ENCODE measurements around the gene STRN3. TPM values are rescaled to one million over a fixed set of nuclear protein-coding genes. Genes with fewer than 3 reads are reported as not detected.
A peak's percentile ranks its signal among the peaks of the same experiment; 100 is the strongest.
"Not testable (repeated sequence)": the region's sequence is repeated elsewhere in the genome, so short reads cannot be mapped to it uniquely, and the experiment has no call there.

Gene STRN3
- total RNA-seq, 2 experiments from 2014 or later, result 16.0 to 18.1 TPM

DNA sequence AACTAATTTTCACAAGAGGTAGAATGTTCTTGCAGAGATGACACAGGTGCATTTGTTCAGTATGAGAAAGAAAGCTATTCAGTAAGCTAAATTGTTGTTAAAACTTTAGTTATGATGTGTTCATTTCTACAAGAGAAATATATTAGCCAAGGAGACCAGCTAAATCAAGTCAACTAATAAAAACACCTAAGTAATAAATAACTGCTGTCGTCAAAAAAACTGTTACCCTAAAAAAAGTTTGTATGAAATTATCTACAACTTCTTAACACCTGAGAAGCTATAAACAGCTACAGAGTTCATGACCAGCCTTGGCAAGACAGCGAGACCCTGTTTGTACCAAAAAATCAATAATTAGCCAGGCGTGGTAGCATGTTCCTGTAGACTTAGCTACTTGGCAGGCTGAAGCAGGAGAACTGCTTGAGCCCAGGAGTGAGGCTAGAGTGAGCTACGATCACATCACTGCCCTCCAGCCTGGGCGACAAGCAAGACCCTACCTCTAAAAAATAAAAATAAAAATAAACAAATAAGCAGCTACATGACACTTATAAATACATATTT is 68.3 kb downstream of the STRN3 start:
- peaks cover 11% of the 10 kb centered on the region for H3K36me3 Mint-ChIP-seq
- no peak for DNase-seq
- peaks cover 3% of the 10 kb centered on the region for H3K9me3 Mint-ChIP-seq
- H3K27me3 Mint-ChIP-seq, result no peaks in the 10 kb centered on the region
- H3K4me3 Mint-ChIP-seq, result no peak overlapping the region
- H3K27ac Mint-ChIP-seq, result peak overlapping the region; percentile 7
- peaks cover 29% of the 10 kb centered on the region for H3K4me1 Mint-ChIP-seq

DNA sequence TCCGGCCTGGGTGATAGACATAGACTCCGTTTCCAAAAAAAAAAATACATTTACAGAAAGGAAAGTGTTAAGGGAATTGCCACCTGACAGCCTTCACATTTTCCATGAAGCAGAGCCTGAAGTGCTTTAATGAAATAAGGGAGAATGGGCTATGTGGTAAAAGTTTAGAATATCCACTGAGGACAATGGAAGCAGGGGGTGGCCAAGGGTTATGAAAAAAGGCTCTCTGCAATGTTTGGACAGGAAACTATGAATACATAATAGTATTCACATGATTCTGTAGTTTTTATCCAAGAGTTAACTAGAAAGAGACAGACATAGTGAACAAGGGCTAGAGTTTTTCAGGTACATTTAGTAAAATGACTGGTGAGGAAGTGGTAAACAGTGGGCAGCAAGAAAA is 76.5 kb downstream of the STRN3 start:
- Mint-ChIP-seq H3K36me3 (peaks cover 16% of the 10 kb centered on the region), H3K4me3 (no peak overlapping the region), H3K27me3 (no peaks in the 10 kb centered on the region), H3K4me1 (peaks cover 11% of the 10 kb centered on the region), H3K9me3 (no peaks in the 10 kb centered on the region), H3K27ac (peak overlapping the region; percentile 1)
- no peak for DNase-seq

DNA sequence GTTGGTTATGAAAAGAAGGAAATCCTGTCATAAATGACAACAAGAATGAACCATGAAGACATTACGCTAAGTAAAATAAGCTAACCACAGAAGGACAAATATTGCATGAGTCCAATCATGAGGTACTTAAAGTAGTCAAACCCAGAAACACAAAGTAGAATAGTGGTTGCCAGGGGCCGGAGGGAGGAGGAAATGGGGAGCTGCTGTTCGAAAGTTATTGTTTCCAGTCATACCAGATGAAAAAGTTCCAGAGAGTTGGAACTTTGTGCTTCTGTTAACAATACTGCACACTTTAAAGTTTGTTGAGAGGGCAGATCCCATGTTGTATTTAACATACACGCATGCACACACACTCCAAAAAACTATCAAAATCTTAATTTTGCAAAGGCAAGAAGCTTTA is 82.5 kb downstream of the STRN3 start:
- Mint-ChIP-seq H3K4me3 (no peak overlapping the region), H3K27ac (no peak overlapping the region), H3K36me3 (peaks cover 23% of the 10 kb centered on the region), H3K4me1 (peaks cover under 1% of the 10 kb centered on the region), H3K27me3 (no peaks in the 10 kb centered on the region), H3K9me3 (no peaks in the 10 kb centered on the region)
- DNase-seq, result no peak

DNA sequence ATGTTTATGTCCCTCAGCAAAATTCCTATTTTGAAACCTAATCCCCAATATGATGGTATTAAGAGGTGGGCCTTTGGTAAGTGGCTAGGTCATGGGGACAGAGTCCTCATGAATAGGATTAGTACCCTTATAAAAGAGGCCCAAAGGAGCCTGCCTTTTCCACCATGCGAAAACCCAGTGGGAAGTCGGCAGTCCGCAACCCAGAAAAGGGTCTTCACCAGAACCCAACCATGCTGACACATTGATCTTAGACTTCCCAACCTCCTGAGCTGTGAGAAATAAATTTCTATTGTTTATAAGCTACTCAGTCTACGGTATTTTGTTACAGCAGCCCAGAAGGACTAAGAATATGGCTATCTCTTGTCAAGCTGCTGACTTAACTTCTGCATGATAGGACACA is 85.3 kb downstream of the STRN3 start:
- Mint-ChIP-seq H3K4me1 (no peaks in the 10 kb centered on the region), H3K27ac (no peak overlapping the region), H3K4me3 (no peak overlapping the region), H3K27me3 (no peaks in the 10 kb centered on the region), H3K9me3 (no peaks in the 10 kb centered on the region), H3K36me3 (peaks cover 15% of the 10 kb centered on the region)
- DNase-seq, result no peak

DNA sequence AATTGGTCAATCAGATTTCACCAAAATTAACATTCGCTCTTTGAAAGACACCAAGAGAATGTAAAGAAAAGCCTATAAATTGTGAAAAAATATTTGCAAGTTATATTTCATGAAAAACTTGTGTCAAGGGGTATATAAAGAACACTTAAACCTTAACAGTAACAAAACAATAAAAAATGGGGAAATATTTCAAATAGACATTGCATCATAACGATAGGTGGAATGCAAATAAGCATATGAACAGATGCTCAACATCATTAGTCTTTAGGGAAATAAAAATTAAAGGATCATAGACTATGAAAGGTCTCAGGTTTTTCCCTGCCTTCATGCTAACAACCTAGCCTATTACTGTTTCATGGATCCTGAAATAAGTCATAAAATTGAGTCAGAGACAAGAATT is 87.6 kb downstream of the STRN3 start:
- Mint-ChIP-seq H3K36me3 (peaks cover 12% of the 10 kb centered on the region), H3K4me3 (no peak overlapping the region), H3K27me3 (no peaks in the 10 kb centered on the region), H3K9me3 (no peaks in the 10 kb centered on the region), H3K4me1 (no peaks in the 10 kb centered on the region), H3K27ac (no peak overlapping the region)
- no peak for DNase-seq

DNA sequence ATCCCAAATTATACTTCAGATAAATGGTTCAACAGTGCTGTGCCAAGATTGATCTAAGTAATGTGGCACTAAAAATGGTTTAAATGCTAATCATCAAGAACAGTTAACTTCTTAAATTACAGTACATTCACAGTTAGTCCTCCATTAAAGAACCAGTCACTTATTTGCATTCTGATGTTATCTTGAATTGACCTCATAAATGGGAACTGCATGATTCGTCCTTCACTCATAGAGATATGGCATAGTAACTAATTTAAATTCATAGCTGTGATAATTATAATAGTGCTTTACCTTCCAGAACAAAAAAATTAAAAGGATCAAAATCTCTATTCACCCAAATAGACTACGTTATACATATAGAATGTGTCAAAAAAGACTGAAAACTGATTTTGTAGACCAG is 90.7 kb downstream of the STRN3 start:
- no peaks in the 10 kb centered on the region for H3K4me1 Mint-ChIP-seq
- no peak overlapping the region for H3K4me3 Mint-ChIP-seq
- H3K9me3 Mint-ChIP-seq, result no peaks in the 10 kb centered on the region
- H3K27ac Mint-ChIP-seq, result no peak overlapping the region
- no peak for DNase-seq
- H3K27me3 Mint-ChIP-seq, result no peaks in the 10 kb centered on the region
- H3K36me3 Mint-ChIP-seq, result peaks cover 7% of the 10 kb centered on the region

DNA sequence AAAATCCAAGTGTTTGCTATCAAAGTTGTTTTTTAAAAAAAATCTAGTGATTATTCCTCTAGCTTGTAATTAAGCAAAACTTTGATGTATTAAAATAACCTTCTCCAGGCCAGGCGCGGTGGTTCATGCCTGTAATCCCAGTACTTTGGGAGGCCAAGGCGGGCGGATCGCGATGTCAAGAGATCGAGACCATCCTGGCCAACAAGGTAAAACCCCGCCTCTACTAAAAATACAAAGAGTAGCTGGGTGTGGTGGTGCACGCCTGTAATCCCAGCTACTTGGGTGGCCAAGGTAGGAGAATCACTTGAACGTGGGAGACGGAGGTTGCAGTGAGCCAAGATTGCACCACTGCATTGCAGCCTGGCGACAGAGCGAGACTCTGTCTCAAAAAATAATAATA is 92.2 kb downstream of the STRN3 start:
- not testable (repeated sequence) for H3K9me3 Mint-ChIP-seq

DNA sequence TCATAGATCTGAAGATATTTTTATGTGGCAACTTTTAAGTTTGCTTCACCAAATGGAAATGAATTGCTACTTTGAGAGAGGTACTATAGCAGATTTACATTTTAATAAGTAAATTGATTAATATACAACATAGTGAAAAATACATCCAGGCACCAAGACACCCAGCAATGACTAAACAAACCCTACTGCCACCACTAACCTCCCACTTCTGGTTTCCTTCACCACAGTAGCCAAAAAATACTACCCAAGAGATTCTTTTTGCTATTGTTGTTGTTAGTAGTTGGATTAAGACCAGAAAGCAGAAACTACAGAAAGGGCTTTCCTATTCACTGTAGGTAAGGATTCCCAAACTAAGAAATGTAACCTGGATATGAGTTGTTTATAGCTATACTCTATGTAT is 97.7 kb downstream of the STRN3 start:
- no peaks in the 10 kb centered on the region for H3K27me3 Mint-ChIP-seq
- peaks cover 11% of the 10 kb centered on the region for H3K4me1 Mint-ChIP-seq
- peaks cover 5% of the 10 kb centered on the region for H3K36me3 Mint-ChIP-seq
- peak; percentile 9 for DNase-seq
- H3K27ac Mint-ChIP-seq, result no peak overlapping the region
- H3K9me3 Mint-ChIP-seq, result no peaks in the 10 kb centered on the region
- H3K4me3 Mint-ChIP-seq, result no peak overlapping the region

More for the DNA sequence above, 92.2 kb downstream of the STRN3 start:
- not testable (repeated sequence) for DNase-seq, H3K27ac Mint-ChIP-seq, H3K27me3 Mint-ChIP-seq, H3K36me3 Mint-ChIP-seq, H3K4me1 Mint-ChIP-seq, H3K4me3 Mint-ChIP-seq

DNA sequence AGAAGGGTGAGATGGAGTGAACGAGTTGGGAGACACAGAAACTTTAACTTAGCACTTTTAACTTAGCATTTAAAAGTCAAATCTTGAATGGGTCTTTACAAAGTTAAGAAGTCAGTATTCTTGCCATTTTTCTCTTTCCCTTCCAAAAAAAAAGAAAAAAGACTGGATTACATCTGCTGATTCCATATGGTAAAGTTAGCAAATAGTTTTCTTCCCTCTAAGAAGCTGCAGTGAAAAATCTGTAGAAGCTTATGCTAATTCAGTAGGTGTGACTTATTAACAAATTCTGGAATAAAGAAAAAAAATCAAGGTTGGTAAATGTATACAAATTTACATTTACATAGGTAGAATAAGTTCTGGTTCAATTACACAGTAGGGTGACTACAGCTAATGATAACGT is 100.9 kb downstream of the STRN3 start:
- H3K27ac Mint-ChIP-seq, result no peak overlapping the region
- no peaks in the 10 kb centered on the region for H3K9me3 Mint-ChIP-seq
- no peak for DNase-seq
- H3K4me1 Mint-ChIP-seq, result peaks cover 24% of the 10 kb centered on the region
- H3K27me3 Mint-ChIP-seq, result no peaks in the 10 kb centered on the region
- H3K36me3 Mint-ChIP-seq, result peaks cover 12% of the 10 kb centered on the region
- H3K4me3 Mint-ChIP-seq, result no peak overlapping the region

DNA sequence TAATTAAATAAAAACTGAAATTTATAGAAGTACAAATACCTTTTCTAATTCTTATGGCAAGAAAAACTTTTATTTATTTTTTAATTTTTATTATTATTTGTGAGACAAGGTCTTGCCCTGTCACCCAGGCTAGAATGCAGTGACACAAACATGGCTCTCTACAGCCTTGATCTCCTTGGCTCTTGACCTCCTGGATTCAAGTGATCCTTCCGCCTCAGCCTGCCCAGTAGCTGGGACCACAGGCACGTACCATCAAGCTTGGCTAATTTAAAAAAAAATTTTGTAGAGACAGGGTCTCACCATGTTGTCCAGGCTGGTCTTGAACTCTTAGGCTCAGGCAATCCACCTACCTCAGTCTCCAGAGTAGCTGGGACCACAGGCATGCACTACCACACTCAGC is 104.4 kb downstream of the STRN3 start:
- no peaks in the 10 kb centered on the region for H3K27me3 Mint-ChIP-seq
- no peak overlapping the region for H3K4me3 Mint-ChIP-seq
- H3K9me3 Mint-ChIP-seq, result no peaks in the 10 kb centered on the region
- peaks cover 15% of the 10 kb centered on the region for H3K4me1 Mint-ChIP-seq
- peaks cover 17% of the 10 kb centered on the region for H3K36me3 Mint-ChIP-seq
- H3K27ac Mint-ChIP-seq, result no peak overlapping the region
- no peak for DNase-seq

DNA sequence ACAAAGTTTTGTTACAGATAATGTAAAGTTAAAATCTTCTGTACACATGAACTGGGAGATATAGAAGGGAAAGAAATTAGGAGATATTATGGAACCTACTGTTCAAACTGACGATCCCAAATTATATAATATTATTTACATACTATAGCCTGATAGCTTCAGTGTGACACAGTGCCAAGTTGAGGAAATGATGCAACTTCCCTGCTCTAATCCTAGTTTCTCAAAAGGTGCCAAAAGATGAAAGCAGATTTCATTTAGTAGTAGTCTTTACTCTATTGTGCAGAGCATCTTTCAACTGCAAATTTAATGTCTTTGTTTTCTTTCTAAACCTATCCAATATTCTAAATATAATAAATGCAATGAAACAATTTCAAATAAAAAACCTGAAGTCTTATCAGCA is 104.9 kb downstream of the STRN3 start:
- H3K9me3 Mint-ChIP-seq, result no peaks in the 10 kb centered on the region
- H3K4me3 Mint-ChIP-seq, result no peak overlapping the region
- no peak for DNase-seq
- no peak overlapping the region for H3K27ac Mint-ChIP-seq
- H3K4me1 Mint-ChIP-seq, result peaks cover 15% of the 10 kb centered on the region
- peaks cover 19% of the 10 kb centered on the region for H3K36me3 Mint-ChIP-seq
- H3K27me3 Mint-ChIP-seq, result no peaks in the 10 kb centered on the region

DNA sequence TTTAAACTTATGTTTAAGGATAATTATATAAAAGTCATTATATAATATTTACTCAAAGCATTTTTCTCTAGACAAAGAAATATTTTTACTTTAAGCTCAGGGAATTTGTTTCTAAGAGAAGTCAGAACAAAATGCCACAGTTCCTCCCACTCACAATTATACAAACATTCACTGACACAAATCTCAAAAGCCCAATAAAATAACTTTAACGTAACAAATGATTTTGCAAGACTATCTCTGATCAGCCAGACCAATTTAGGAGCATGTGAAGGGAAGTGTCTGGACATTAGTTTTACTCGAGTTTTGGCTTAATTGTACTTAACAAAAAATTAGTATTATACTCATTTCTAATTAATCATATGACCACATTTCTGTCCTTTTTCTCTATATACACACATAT is 110.6 kb downstream of the STRN3 start:
- H3K27ac Mint-ChIP-seq, result no peak overlapping the region
- H3K4me3 Mint-ChIP-seq, result no peak overlapping the region
- H3K4me1 Mint-ChIP-seq, result peaks cover 7% of the 10 kb centered on the region
- no peak for DNase-seq
- H3K27me3 Mint-ChIP-seq, result no peaks in the 10 kb centered on the region
- no peaks in the 10 kb centered on the region for H3K9me3 Mint-ChIP-seq
- peaks cover 10% of the 10 kb centered on the region for H3K36me3 Mint-ChIP-seq

DNA sequence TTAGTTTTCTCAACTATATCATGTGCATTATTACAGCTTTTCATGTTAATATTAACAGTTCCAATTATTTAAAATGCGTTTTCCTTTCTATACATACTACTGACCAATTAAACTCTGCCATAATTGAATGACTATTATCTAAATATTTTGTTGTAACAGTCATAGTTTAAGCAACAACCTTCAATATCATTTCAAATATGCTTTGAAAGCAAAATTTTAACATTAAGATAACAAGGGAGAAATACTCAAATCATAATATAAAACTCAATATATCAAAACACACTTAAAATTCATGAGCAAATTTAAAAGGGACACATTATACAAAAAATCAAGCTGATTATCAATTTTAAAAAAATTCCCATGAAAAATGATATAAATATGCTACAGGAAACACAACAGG is 111.4 kb downstream of the STRN3 start:
- no peak overlapping the region for H3K27ac Mint-ChIP-seq
- no peaks in the 10 kb centered on the region for H3K9me3 Mint-ChIP-seq
- H3K4me3 Mint-ChIP-seq, result no peak overlapping the region
- H3K36me3 Mint-ChIP-seq, result peaks cover 10% of the 10 kb centered on the region
- no peak for DNase-seq
- no peaks in the 10 kb centered on the region for H3K27me3 Mint-ChIP-seq
- peaks cover 6% of the 10 kb centered on the region for H3K4me1 Mint-ChIP-seq

DNA sequence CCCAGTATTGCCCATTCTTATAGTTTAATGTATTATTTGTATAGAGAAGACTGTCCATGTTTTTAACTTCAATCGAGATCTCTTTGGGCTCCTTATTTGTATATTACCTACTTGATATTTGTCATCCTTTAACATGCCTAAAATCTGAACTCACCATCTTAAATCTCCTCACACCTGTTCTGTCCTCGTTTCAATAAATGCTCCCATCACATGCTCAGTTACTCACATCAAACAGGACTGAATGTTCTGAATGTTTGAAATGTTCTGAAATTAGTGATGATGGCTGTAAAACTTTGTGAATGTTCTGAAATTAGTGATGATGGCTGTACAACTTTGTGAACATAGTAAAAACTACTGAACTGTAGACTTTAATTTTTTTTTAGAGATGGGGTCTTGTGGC is 117.4 kb downstream of the STRN3 start:
- no peak for DNase-seq
- Mint-ChIP-seq H3K4me1 (peaks cover 2% of the 10 kb centered on the region), H3K4me3 (no peak overlapping the region), H3K9me3 (no peaks in the 10 kb centered on the region), H3K36me3 (peaks cover 6% of the 10 kb centered on the region), H3K27me3 (no peaks in the 10 kb centered on the region), H3K27ac (no peak overlapping the region)

DNA sequence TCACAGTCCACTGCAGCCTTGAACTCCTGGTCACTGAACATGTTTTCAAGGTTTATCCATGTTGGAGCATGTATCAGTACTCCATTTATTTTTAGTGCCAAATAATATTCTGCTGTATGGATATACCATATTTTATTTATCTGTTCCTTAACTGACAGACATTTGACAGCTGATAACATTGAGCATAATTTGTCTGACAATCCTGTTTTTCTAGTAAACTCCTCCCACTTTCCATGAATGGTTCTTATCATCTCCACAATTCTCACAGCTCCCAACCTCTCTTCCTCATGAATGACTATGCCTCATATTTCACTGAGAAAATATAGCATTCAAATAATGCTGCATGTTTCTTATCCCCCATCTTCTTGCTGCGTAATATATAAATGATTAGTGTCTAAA is 118.5 kb downstream of the STRN3 start:
- DNase-seq, result no peak
- Mint-ChIP-seq H3K27me3 (no peaks in the 10 kb centered on the region), H3K9me3 (no peaks in the 10 kb centered on the region), H3K4me1 (no peaks in the 10 kb centered on the region), H3K36me3 (peaks cover 6% of the 10 kb centered on the region), H3K27ac (no peak overlapping the region), H3K4me3 (no peak overlapping the region)

DNA sequence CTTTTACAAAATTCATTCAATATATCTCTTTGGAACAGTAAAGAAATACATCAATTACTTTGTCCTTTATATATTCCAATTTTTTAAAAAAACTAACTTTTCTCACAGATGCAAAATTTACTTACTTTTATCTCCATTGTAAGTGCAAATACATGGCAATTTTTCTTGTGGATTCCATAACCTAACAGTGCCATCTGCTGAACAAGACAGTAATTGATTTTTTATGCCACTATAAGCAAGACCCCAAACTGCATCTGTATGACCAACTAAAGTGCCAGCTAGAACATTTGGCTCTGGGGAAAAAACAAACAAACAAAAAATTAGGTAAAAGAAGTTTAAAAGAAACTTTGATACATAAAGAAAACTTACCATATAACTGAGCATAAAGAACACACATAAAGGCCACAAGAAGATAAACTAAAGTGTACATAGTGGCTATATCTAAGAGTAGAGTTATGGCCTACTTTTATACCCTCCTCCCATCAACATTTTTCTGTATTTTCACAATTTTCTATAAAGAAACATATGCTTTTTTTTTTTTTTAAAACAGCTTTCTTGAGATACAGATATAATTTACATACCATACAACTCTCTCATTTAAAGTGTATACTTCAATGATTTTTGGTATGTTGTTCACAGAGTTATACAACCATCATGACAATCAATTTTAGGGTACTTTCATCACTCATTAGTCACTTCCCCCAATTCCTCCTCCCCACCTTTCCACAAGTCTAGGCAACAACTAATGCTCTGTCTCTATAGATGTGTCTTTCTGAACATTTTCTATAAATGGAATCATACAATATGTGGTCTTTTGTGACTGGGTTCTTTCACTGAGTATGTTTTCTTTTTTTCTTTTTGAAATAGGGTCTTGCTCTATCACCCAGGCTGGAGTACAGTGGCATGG is 119.2 kb downstream of the STRN3 start:
- Mint-ChIP-seq H3K27me3 (no peaks in the 10 kb centered on the region), H3K9me3 (no peaks in the 10 kb centered on the region), H3K4me3 (no peak overlapping the region), H3K27ac (no peak overlapping the region), H3K36me3 (peaks cover 6% of the 10 kb centered on the region), H3K4me1 (no peaks in the 10 kb centered on the region)
- DNase-seq, result no peak
